ENCODE measurements around the gene CCDC181.

CCDC181 gene

GRCh38 chr1:169395955-169396354 is 31.3 kb downstream of the CCDC181 start:
- DNase-seq (ENCODE audit: low spot score), result no peak

- DNase-seq (ENCODE audit: low spot score), result no peak
These were observed 34.9 kb downstream of the CCDC181 start for GRCh38 chr1:169392406-169392805.

GRCh38 chr1:169390303-169390702 is 37.0 kb downstream of the CCDC181 start:
- DNase-seq (ENCODE audit: low spot score), result no peak

- no peak for DNase-seq (ENCODE audit: low spot score)
These were observed 39.9 kb downstream of the CCDC181 start for GRCh38 chr1:169387399-169387798.

- no peak for DNase-seq (ENCODE audit: low spot score)
These were observed 43.8 kb downstream of the CCDC181 start for GRCh38 chr1:169383449-169383848.

GRCh38 chr1:169381162-169381561 is 46.1 kb downstream of the CCDC181 start:
- no peak for DNase-seq (ENCODE audit: low spot score)

GRCh38 chr1:169371404-169371803 is 55.9 kb downstream of the CCDC181 start:
- no peak for DNase-seq (ENCODE audit: low spot score)

- DNase-seq (ENCODE audit: low spot score), result no peak
These were observed 58.9 kb downstream of the CCDC181 start for GRCh38 chr1:169368406-169368769.

GRCh38 chr1:169367686-169368405 is 59.4 kb downstream of the CCDC181 start, which contains the start of the genes BLZF1 and NME7:
TSS of gene BLZF1 (plus strand) at chr1:169368195. CDS start at chr1:169369523, 1,328 bp downstream.
TSS of gene NME7 (minus strand) at chr1:169367797. CDS start at chr1:169367710, 87 bp downstream.
- peak; percentile 76 for DNase-seq (ENCODE audit: low spot score)

- DNase-seq (ENCODE audit: low spot score), result no peak
These were observed 60.1 kb downstream of the CCDC181 start for GRCh38 chr1:169367096-169367685.

- DNase-seq (ENCODE audit: low spot score), result no peak
These were observed 62.3 kb downstream of the CCDC181 start for GRCh38 chr1:169364948-169365347.

- no peak for DNase-seq (ENCODE audit: low spot score)
These were observed 64.1 kb downstream of the CCDC181 start for GRCh38 chr1:169363046-169363730.

- DNase-seq (ENCODE audit: low spot score), result no peak
These were observed 66.0 kb downstream of the CCDC181 start for GRCh38 chr1:169361281-169361680.

- DNase-seq (ENCODE audit: low spot score), result no peak
These were observed 66.9 kb downstream of the CCDC181 start for GRCh38 chr1:169360415-169360814.

GRCh38 chr1:169348383-169349036 is 78.8 kb downstream of the CCDC181 start:
- DNase-seq (ENCODE audit: low spot score), result no peak

- DNase-seq (ENCODE audit: low spot score), result no peak
These were observed 79.4 kb downstream of the CCDC181 start for GRCh38 chr1:169347688-169348382.

GRCh38 chr1:169346036-169346589 is 81.2 kb downstream of the CCDC181 start:
- DNase-seq (ENCODE audit: low spot score), result no peak

- no peak for DNase-seq (ENCODE audit: low spot score)
These were observed 81.8 kb downstream of the CCDC181 start for GRCh38 chr1:169345511-169345910.

Measured in HuH-7 (cell line).